HepG2 (cell line): ENCODE measurements around the gene MNAT1. TPM values are rescaled to one million over a fixed set of nuclear protein-coding genes. Genes with fewer than 3 reads are reported as not detected.

Source experiments
- ATAC-seq: fragments of 200-7000 bp; cut with Tn5 transposase; 3 replicates; pipeline ENCODE4 v1.9.1; 2020; ENCODE audit warnings: mild to moderate bottlenecking, moderate library complexity
- BruUV-seq: library from RNA; stranded (reverse); fragments of 400-500 nt; replicated peaks from 2 replicates; lab custom pipeline; 2021; lab: Mats Ljungman, UMichigan
- CTCF ChIA-PET: fragments of 300-600 bp; formaldehyde crosslinking; extraction: SDS; loops from one replicate; lab custom pipeline; 2021; ENCODE audit warnings: low total read pairs, inconsistent platforms, low intra/inter-chr PET ratio; lab: Yijun Ruan, JAX
- POLR2A ChIA-PET: fragments of 350-600 bp; sonication (Branson Sonifier 250); formaldehyde crosslinking; loops from one replicate; lab custom pipeline; 2020; ENCODE audit warnings: antibody characterized with exemption, inconsistent platforms; lab: Yijun Ruan, JAX
- DNase-seq: peaks from one replicate; pipeline ENCODE4 v3.0.0-alpha.2; 2015; ENCODE audit warnings: low spot score
- FAIRE-seq: peaks from 3 replicates; lab custom pipeline; 2011; peaks lifted over from hg19 to GRCh38; lab: Jason Lieb, UNC
- H2AFZ ChIP-seq: one replicate; pipeline ENCODE4 v1.6.1; 2011; ENCODE audit warnings: low read length, inconsistent platforms
- H3K27ac ChIP-seq: fragments of 300-600 bp; 3 replicates; pipeline ENCODE4 v1.8.0; 2011; ENCODE audit warnings: mixed run types, mild to moderate bottlenecking, mixed read lengths, low read length, inconsistent platforms; ENCODE audit not compliant: insufficient read depth; ENCODE audit errors: extremely low read length
- H3K27me3 ChIP-seq, 2 experiments: fragments of 200-600 bp in 1 of 2; 2 replicates in 1 of 2; 3 replicates in 1 of 2; pipeline versions ENCODE4 v1.6.0 to v1.8.0; 2011; ENCODE audit warnings: low read length in 2 of 2, mild to moderate bottlenecking in 2 of 2, moderate library complexity in 2 of 2, inconsistent platforms in 1 of 2; ENCODE audit not compliant: insufficient read depth in 2 of 2, control insufficient read depth in 1 of 2
- H3K36me3 ChIP-seq, 2 experiments: fragments of 200-600 bp in 1 of 2; replicated peaks in 1 of 2; 2 replicates in 1 of 2; 3 replicates in 1 of 2; pipeline versions ENCODE4 v1.5.1 to v1.8.0; 2011; ENCODE audit warnings: low read length in 2 of 2, inconsistent platforms in 1 of 2; ENCODE audit not compliant: insufficient read depth in 2 of 2, control insufficient read depth in 1 of 2
- H3K4me1 ChIP-seq: 2 replicates; pipeline ENCODE4 v1.5.1; 2012; ENCODE audit warnings: low read length, inconsistent platforms; ENCODE audit not compliant: insufficient read depth
- H3K4me2 ChIP-seq: 2 replicates; pipeline ENCODE4 v1.6.0; 2011; ENCODE audit warnings: low read depth, low read length, inconsistent platforms
- H3K4me3 ChIP-seq, 3 experiments: fragments of 200-600 bp in 1 of 3; sonication (generic), shearing (Covaris generic) in 1 of 3; replicated peaks in 1 of 3; 2 replicates each; pipeline ENCODE4 v1.5.1; 2011 to 2016; ENCODE audit warnings: low read length in 3 of 3, inconsistent platforms in 2 of 3, low read depth in 2 of 3, mild to moderate bottlenecking in 2 of 3, control low read depth in 1 of 3, mixed read lengths in 1 of 3; ENCODE audit not compliant: insufficient read depth in 1 of 3
- H3K79me2 ChIP-seq: one replicate; pipeline ENCODE4 v1.6.1; 2011; ENCODE audit warnings: low read length, inconsistent platforms; ENCODE audit not compliant: insufficient read depth
- H3K9ac ChIP-seq: 2 replicates; pipeline ENCODE4 v1.6.0; 2011; ENCODE audit warnings: mild to moderate bottlenecking, low read depth, low read length, inconsistent platforms; ENCODE audit not compliant: insufficient read depth
- H3K9me3 ChIP-seq: 2 replicates; pipeline ENCODE4 v1.5.1; 2012; ENCODE audit warnings: mild to moderate bottlenecking, low read length
- H4K20me1 ChIP-seq: 2 replicates; pipeline ENCODE4 v1.6.0; 2011; ENCODE audit warnings: inconsistent platforms, mild to moderate bottlenecking, low read length, moderate library complexity; ENCODE audit not compliant: insufficient read depth
- FOXK1 ChIP-seq: sonication (generic); formaldehyde crosslinking; IDR thresholded peaks from 2 replicates; pipeline ENCODE4 v1.4.0; 2020; ENCODE audit warnings: low read depth, missing genetic modification reagents, borderline replicate concordance
- GATAD2A ChIP-seq: IDR thresholded peaks from 2 replicates; pipeline ENCODE4 v1.6.1; 2016
- IRF2 ChIP-seq: IDR thresholded peaks from 2 replicates; pipeline ENCODE4 v1.6.1; 2018; ENCODE audit warnings: missing genetic modification reagents, missing compliant biosample characterization
- RCOR2 ChIP-seq: IDR thresholded peaks from 2 replicates; pipeline ENCODE4 v1.6.1; 2016; ENCODE audit warnings: missing biosample characterization, missing genetic modification reagents
- SIX1 ChIP-seq: sonication (generic); formaldehyde crosslinking; IDR thresholded peaks from 2 replicates; pipeline ENCODE4 v1.4.0; 2020; ENCODE audit warnings: missing genetic modification reagents, borderline replicate concordance
- TMF1 ChIP-seq: sonication (generic); formaldehyde crosslinking; IDR thresholded peaks from 2 replicates; pipeline ENCODE4 v1.8.1; 2022; ENCODE audit warnings: low read depth, missing genetic modification reagents
- TOPORS ChIP-seq: sonication (generic); formaldehyde crosslinking; IDR thresholded peaks from 2 replicates; pipeline ENCODE4 v1.8.0; 2023; ENCODE audit warnings: mild to moderate bottlenecking, missing genetic modification reagents
- U2AF2 ChIP-seq: fragments of 200-400 bp; formaldehyde crosslinking; IDR thresholded peaks from 2 replicates; pipeline ENCODE4 v1.6.1; 2017; ENCODE audit warnings: low read depth, mild to moderate bottlenecking, low read length
- ZC3H13 ChIP-seq: sonication (generic); formaldehyde crosslinking; IDR thresholded peaks from 2 replicates; pipeline ENCODE4 v1.8.1; 2023; ENCODE audit warnings: mild to moderate bottlenecking, missing genetic modification reagents, moderate library complexity
- ZFP36L2 ChIP-seq: sonication (generic); formaldehyde crosslinking; IDR thresholded peaks from 2 replicates; pipeline ENCODE4 v1.4.0; 2020; ENCODE audit warnings: missing genetic modification reagents
- ZNF205 ChIP-seq: IDR thresholded peaks from 2 replicates; pipeline ENCODE4 v1.6.1; 2018; ENCODE audit warnings: missing biosample characterization, missing genetic modification reagents
- ZNF484 ChIP-seq: sonication (generic); formaldehyde crosslinking; IDR thresholded peaks from 2 replicates; pipeline ENCODE4 v1.5.1; 2020; ENCODE audit warnings: mild to moderate bottlenecking, low read depth, missing genetic modification reagents, borderline replicate concordance
- ZNF616 ChIP-seq: sonication (generic); formaldehyde crosslinking; IDR thresholded peaks from 2 replicates; pipeline ENCODE4 v1.5.0; 2020; ENCODE audit warnings: low read depth, mild to moderate bottlenecking, missing genetic modification reagents
- WGBS: methylation state at CpG from one replicate; pipeline ENCODE4 v1.1.6; 2017; ENCODE audit warnings: low lambda C conversion rate; 5-methylcytosine and 5-hydroxymethylcytosine counted together
- in situ Hi-C: cut with HindIII; loops from 2 replicates; pipeline ENCODE4 v1.10.0; 2017; ENCODE audit warnings: low pct_unique_long_range_greater_than_20kb; ENCODE audit not compliant: extremely low pct_ligation_motif_present
- intact Hi-C: fragments of 100-400 bp; cut with micrococcal nuclease; formaldehyde crosslinking; loops from one replicate; pipeline ENCODE4 v1.10.0; 2022; ENCODE audit not compliant: unreplicated experiment
- polyA plus RNA-seq, 8 experiments: library from polyadenylated mRNA; depleted of rRNA in 3 of 8; stranded (reverse) in 7 of 8; unstranded in 1 of 8; fragments of >200 nt; fragmentation: Illumina TruSeq in 4 of 8; extraction: Trizol in 4 of 8; gene quantifications; 2 replicates each; pipeline versions ENCODE4 v1.2.1 to v1.2.3, GENCODE V29; 2011 to 2016; ENCODE audit warnings: low read depth in 4 of 8, missing spikeins in 1 of 8, mixed read lengths in 1 of 8; ENCODE audit not compliant: insufficient read depth in 1 of 8
- total RNA-seq, 5 experiments: library from RNA; depleted of rRNA; stranded (reverse); fragments of >200 nt; fragmentation: Illumina TruSeq; extraction: Trizol; gene quantifications; 2 replicates each; pipeline ENCODE4 v1.2.3, GENCODE V29; 2016; ENCODE audit warnings: low read depth in 1 of 5
- TF ChIP-seq, protein P1 (sequence below), 2 experiments: IDR thresholded peaks; 2 replicates each; pipeline ENCODE4 v1.6.1; 2011 to 2012; ENCODE audit warnings: low read length in 2 of 2, borderline replicate concordance in 1 of 2, low read depth in 1 of 2, mild to moderate bottlenecking in 1 of 2, moderate library complexity in 1 of 2
- TF ChIP-seq, protein P2 (sequence below): sonication (generic); formaldehyde crosslinking; IDR thresholded peaks from 2 replicates; pipeline ENCODE4 v1.5.1; 2020; ENCODE audit warnings: mild to moderate bottlenecking, missing genetic modification reagents, moderate library complexity

The MNAT1 gene
- total and polyA plus RNA-seq, 2 of the 13 experiments (the other 11 are each of a cell fraction or from before 2014, with no cell fraction given), result 49.2 to 94.8 TPM

DNA sequence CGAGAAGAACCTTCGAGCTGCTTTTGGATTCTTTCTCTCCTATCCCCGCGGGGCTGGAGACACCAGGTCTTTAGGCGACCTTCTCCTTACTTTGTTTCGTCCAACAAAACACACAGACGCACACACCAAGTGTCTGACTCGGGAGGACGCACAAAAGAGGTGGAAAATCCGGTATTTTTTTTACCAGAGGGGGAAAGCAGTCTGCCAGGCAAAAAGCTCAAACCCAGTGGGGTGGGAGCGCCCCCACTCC is 12.5 kb upstream of the MNAT1 start (continued):
- TF ChIP-seq TOPORS, result no peak
- TF ChIP-seq U2AF2, result no peak
- no peak for TF ChIP-seq RCOR2 (CRISPR knock-in tag)
- no peak for TF ChIP-seq FOXK1
- TF ChIP-seq ZNF616 (CRISPR knock-in tag), result no peak
- no peak for TF ChIP-seq ZNF484
- no peak for TF ChIP-seq ZNF205 (CRISPR knock-in tag)

DNA sequence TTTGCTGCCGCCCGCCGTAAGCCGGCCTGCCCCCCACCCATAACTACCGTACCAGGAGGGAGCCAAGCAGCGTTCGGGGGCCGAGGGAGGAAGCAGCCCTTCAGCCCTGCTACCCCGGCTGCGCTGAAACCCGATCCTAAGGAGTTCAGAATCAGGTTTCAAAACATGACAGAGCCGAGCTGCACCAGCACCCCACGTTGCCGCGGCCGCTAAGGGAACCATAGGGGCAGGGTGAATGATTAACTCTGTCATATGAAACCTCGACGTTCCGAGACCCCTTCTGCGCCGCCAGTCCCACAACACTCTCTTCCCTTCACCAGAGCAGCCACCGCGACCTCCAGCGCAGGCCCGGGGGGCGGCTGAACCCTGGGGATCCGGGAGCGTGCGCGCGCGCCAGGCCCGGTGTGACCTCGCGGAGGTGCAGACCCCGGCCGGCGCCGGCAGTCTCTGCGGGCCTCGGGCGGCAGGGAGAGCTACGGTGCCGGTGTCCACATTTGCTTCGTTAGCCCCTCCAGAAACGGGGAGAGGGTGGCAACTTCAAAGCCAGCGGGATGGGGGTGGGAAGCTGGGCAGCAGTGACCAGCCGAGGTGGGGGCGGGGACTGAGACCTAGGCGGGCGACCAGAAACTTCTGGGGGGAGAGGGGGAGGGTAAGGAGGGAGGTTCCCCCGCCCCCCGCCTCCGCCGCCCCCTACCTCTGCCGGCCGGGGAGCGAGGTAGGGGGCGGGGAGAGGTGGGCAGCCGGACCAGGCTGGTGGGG is 12.0 kb upstream of the MNAT1 start:
- Histone ChIP-seq H3K9ac (peak overlapping the region; percentile 86), H3K27me3 (no peaks in the 10 kb centered on the region), H3K4me2 (peak overlapping the region; percentile 90), H2AFZ (no peak overlapping the region), H3K27ac (peak overlapping the region; percentile 85), H3K36me3 (peaks cover 2 to 10% of the 10 kb centered on the region in 2 experiments; a peak in 2 of 5 replicates), H3K79me2 (peaks cover 14% of the 10 kb centered on the region), H3K4me1 (peaks cover 35% of the 10 kb centered on the region), H3K4me3 (peak overlapping the region; percentile 77 to 96 (median 84)), H4K20me1 (peaks cover 9% of the 10 kb centered on the region), H3K9me3 (no peaks in the 10 kb centered on the region)
- no TSS peak for BruUV-seq
- intact Hi-C loops (loop anchor here (2.0 to 10.0 kb wide), 4 partner anchors 66 to 530 kb away; partner anchors contain the start of genes SLC38A6 and TRMT5), in situ Hi-C loops (loop anchor here (5.0 kb wide), 1 partner anchor 65 kb away; no protein-coding TSS in a partner anchor)
- ATAC-seq, result peak; percentile 84
- ChIA-PET CTCF (no interaction called here), POLR2A (interaction anchor here (0.6 to 4.2 kb wide), 12 partner anchors 11 to 381 kb away, joined by 3 to 38 read pairs (median 6); partner anchors contain the start of genes SIX1, SLC38A6 and TRMT5)
- WGBS, result 3% methylated on average over 31 of the region's 60 CpGs
- peak; percentile 89 for DNase-seq
- FAIRE-seq, result peak; percentile 93
- TF ChIP-seq IRF2 (CRISPR knock-in tag), result peak; percentile 11; the same call in 1 of the 2 replicates
- TF ChIP-seq, protein P1, sequence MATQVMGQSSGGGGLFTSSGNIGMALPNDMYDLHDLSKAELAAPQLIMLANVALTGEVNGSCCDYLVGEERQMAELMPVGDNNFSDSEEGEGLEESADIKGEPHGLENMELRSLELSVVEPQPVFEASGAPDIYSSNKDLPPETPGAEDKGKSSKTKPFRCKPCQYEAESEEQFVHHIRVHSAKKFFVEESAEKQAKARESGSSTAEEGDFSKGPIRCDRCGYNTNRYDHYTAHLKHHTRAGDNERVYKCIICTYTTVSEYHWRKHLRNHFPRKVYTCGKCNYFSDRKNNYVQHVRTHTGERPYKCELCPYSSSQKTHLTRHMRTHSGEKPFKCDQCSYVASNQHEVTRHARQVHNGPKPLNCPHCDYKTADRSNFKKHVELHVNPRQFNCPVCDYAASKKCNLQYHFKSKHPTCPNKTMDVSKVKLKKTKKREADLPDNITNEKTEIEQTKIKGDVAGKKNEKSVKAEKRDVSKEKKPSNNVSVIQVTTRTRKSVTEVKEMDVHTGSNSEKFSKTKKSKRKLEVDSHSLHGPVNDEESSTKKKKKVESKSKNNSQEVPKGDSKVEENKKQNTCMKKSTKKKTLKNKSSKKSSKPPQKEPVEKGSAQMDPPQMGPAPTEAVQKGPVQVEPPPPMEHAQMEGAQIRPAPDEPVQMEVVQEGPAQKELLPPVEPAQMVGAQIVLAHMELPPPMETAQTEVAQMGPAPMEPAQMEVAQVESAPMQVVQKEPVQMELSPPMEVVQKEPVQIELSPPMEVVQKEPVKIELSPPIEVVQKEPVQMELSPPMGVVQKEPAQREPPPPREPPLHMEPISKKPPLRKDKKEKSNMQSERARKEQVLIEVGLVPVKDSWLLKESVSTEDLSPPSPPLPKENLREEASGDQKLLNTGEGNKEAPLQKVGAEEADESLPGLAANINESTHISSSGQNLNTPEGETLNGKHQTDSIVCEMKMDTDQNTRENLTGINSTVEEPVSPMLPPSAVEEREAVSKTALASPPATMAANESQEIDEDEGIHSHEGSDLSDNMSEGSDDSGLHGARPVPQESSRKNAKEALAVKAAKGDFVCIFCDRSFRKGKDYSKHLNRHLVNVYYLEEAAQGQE (IDR thresholded peaks at IDR 0.05; ENCODE audit: borderline replicate concordance in 1 of 2, low read depth in 1 of 2, low read length in 2 of 2), result 0 out of 4 replicates have a peak, but pooled peaks of 1 of the 2 experiments have one; percentile 26
- no peak for TF ChIP-seq ZFP36L2
- TF ChIP-seq ZC3H13 (CRISPR knock-in tag), result peak; percentile 71; the same call in 1 of the 2 replicates
- TF ChIP-seq, protein P2, sequence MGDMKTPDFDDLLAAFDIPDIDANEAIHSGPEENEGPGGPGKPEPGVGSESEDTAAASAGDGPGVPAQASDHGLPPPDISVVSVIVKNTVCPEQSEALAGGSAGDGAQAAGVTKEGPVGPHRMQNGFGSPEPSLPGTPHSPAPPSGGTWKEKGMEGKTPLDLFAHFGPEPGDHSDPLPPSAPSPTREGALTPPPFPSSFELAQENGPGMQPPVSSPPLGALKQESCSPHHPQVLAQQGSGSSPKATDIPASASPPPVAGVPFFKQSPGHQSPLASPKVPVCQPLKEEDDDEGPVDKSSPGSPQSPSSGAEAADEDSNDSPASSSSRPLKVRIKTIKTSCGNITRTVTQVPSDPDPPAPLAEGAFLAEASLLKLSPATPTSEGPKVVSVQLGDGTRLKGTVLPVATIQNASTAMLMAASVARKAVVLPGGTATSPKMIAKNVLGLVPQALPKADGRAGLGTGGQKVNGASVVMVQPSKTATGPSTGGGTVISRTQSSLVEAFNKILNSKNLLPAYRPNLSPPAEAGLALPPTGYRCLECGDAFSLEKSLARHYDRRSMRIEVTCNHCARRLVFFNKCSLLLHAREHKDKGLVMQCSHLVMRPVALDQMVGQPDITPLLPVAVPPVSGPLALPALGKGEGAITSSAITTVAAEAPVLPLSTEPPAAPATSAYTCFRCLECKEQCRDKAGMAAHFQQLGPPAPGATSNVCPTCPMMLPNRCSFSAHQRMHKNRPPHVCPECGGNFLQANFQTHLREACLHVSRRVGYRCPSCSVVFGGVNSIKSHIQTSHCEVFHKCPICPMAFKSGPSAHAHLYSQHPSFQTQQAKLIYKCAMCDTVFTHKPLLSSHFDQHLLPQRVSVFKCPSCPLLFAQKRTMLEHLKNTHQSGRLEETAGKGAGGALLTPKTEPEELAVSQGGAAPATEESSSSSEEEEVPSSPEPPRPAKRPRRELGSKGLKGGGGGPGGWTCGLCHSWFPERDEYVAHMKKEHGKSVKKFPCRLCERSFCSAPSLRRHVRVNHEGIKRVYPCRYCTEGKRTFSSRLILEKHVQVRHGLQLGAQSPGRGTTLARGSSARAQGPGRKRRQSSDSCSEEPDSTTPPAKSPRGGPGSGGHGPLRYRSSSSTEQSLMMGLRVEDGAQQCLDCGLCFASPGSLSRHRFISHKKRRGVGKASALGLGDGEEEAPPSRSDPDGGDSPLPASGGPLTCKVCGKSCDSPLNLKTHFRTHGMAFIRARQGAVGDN, result peak; percentile 42
- 0 out of 2 replicates have a peak, but pooled peaks have one; percentile 59 for TF ChIP-seq TMF1 (CRISPR knock-in tag)
- TF ChIP-seq SIX1, result peak; percentile 98
- peak; percentile 37; the same call in 1 of the 2 replicates for TF ChIP-seq GATAD2A (CRISPR knock-in tag)
